Liver (tissue), 3 donors: ENCODE results near the gene RBBP6.
"Not testable (repeated sequence)": the region's sequence is repeated elsewhere in the genome, so short reads cannot be mapped to it uniquely, and the experiment has no call there.

Experiments used
- ATF3 ChIP-seq: IDR thresholded peaks from 2 replicates; pipeline ENCODE4 v1.6.1; 2016; ENCODE audit warnings: antibody characterized with exemption
- EGR1 ChIP-seq, 2 donors: IDR thresholded peaks; 2 replicates each; pipeline ENCODE4 v1.6.1; 2016 to 2018; ENCODE audit warnings: antibody characterized with exemption in 2 of 2, low read depth in 2 of 2
- FOXA1 ChIP-seq: IDR thresholded peaks from 2 replicates; pipeline ENCODE4 v1.6.1; 2016; ENCODE audit warnings: antibody characterized with exemption
- GABPA ChIP-seq, 2 donors: IDR thresholded peaks in 1 of 2; conservative IDR thresholded peaks in 1 of 2; 2 replicates each; pipeline ENCODE4 v1.6.1; 2016; ENCODE audit warnings: antibody characterized with exemption in 2 of 2, mild to moderate bottlenecking in 1 of 2, moderate library complexity in 1 of 2
- JUND ChIP-seq, 2 donors: IDR thresholded peaks; 2 replicates each; pipeline ENCODE4 v1.6.1; 2016; ENCODE audit warnings: antibody characterized with exemption in 2 of 2
- RAD21 ChIP-seq, 2 donors: IDR thresholded peaks; 2 replicates each; pipeline ENCODE4 v1.6.1; 2016; ENCODE audit warnings: antibody characterized with exemption in 2 of 2, mild to moderate bottlenecking in 2 of 2
- SP1 ChIP-seq: IDR thresholded peaks from 2 replicates; pipeline ENCODE4 v1.6.1; 2018; ENCODE audit warnings: antibody characterized with exemption, mild to moderate bottlenecking
- TAF1 ChIP-seq: conservative IDR thresholded peaks from 2 replicates; pipeline ENCODE4 v1.6.1; 2016; ENCODE audit warnings: antibody characterized with exemption, mild to moderate bottlenecking
- YY1 ChIP-seq: IDR thresholded peaks from 2 replicates; pipeline ENCODE4 v1.6.1; 2016; ENCODE audit warnings: antibody characterized with exemption, mild to moderate bottlenecking
- TF ChIP-seq, protein P1 (sequence below): IDR thresholded peaks from 2 replicates; pipeline ENCODE4 v1.6.1; 2016; ENCODE audit warnings: antibody characterized with exemption
- TF ChIP-seq, protein P2 (sequence below): fragments of 150-350 bp; IDR thresholded peaks from 2 replicates; pipeline ENCODE4 v1.5.1; 2017; ENCODE audit warnings: improper control_type of control experiment, low read depth, low read length; ENCODE audit not compliant: missing input control
- TF ChIP-seq, protein P3 (sequence below): IDR thresholded peaks from 2 replicates; pipeline ENCODE4 v1.6.1; 2016; ENCODE audit warnings: antibody characterized with exemption, mild to moderate bottlenecking
- TF ChIP-seq, protein P4 (sequence below): IDR thresholded peaks from 2 replicates; pipeline ENCODE4 v1.6.1; 2016; ENCODE audit warnings: antibody characterized with exemption
- donor health status: healthy.
- donor health status: healthy.

GRCh38 chr16:24574515-24575485 lies 35.4 kb downstream of the RBBP6 start:
- TF ChIP-seq, protein P1, sequence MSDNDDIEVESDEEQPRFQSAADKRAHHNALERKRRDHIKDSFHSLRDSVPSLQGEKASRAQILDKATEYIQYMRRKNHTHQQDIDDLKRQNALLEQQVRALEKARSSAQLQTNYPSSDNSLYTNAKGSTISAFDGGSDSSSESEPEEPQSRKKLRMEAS, result not testable (repeated sequence)
- not testable (repeated sequence) for TF ChIP-seq SP1; RAD21 (IDR thresholded peaks at IDR 0.05); JUND (IDR thresholded peaks at IDR 0.05); YY1; EGR1 (IDR thresholded peaks at IDR 0.05; ENCODE audit: low read depth in 2 of 2); TAF1; ATF3; GABPA (IDR thresholded peaks at IDR 0.05 in 1 of 2, conservative IDR thresholded peaks at IDR 0.05 in 1 of 2); FOXA1
- TF ChIP-seq, protein P2, sequence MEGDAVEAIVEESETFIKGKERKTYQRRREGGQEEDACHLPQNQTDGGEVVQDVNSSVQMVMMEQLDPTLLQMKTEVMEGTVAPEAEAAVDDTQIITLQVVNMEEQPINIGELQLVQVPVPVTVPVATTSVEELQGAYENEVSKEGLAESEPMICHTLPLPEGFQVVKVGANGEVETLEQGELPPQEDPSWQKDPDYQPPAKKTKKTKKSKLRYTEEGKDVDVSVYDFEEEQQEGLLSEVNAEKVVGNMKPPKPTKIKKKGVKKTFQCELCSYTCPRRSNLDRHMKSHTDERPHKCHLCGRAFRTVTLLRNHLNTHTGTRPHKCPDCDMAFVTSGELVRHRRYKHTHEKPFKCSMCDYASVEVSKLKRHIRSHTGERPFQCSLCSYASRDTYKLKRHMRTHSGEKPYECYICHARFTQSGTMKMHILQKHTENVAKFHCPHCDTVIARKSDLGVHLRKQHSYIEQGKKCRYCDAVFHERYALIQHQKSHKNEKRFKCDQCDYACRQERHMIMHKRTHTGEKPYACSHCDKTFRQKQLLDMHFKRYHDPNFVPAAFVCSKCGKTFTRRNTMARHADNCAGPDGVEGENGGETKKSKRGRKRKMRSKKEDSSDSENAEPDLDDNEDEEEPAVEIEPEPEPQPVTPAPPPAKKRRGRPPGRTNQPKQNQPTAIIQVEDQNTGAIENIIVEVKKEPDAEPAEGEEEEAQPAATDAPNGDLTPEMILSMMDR, result not testable (repeated sequence)
- TF ChIP-seq, protein P3, sequence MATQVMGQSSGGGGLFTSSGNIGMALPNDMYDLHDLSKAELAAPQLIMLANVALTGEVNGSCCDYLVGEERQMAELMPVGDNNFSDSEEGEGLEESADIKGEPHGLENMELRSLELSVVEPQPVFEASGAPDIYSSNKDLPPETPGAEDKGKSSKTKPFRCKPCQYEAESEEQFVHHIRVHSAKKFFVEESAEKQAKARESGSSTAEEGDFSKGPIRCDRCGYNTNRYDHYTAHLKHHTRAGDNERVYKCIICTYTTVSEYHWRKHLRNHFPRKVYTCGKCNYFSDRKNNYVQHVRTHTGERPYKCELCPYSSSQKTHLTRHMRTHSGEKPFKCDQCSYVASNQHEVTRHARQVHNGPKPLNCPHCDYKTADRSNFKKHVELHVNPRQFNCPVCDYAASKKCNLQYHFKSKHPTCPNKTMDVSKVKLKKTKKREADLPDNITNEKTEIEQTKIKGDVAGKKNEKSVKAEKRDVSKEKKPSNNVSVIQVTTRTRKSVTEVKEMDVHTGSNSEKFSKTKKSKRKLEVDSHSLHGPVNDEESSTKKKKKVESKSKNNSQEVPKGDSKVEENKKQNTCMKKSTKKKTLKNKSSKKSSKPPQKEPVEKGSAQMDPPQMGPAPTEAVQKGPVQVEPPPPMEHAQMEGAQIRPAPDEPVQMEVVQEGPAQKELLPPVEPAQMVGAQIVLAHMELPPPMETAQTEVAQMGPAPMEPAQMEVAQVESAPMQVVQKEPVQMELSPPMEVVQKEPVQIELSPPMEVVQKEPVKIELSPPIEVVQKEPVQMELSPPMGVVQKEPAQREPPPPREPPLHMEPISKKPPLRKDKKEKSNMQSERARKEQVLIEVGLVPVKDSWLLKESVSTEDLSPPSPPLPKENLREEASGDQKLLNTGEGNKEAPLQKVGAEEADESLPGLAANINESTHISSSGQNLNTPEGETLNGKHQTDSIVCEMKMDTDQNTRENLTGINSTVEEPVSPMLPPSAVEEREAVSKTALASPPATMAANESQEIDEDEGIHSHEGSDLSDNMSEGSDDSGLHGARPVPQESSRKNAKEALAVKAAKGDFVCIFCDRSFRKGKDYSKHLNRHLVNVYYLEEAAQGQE, result not testable (repeated sequence)
- TF ChIP-seq, protein P4, sequence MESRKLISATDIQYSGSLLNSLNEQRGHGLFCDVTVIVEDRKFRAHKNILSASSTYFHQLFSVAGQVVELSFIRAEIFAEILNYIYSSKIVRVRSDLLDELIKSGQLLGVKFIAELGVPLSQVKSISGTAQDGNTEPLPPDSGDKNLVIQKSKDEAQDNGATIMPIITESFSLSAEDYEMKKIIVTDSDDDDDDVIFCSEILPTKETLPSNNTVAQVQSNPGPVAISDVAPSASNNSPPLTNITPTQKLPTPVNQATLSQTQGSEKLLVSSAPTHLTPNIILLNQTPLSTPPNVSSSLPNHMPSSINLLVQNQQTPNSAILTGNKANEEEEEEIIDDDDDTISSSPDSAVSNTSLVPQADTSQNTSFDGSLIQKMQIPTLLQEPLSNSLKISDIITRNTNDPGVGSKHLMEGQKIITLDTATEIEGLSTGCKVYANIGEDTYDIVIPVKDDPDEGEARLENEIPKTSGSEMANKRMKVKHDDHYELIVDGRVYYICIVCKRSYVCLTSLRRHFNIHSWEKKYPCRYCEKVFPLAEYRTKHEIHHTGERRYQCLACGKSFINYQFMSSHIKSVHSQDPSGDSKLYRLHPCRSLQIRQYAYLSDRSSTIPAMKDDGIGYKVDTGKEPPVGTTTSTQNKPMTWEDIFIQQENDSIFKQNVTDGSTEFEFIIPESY, result not testable (repeated sequence)
